HFF-Myc (cell line): ENCODE results near the gene ASNS.

Experiments used
- DNase-seq: peaks from one replicate; pipeline ENCODE4 v3.0.0-alpha.2; 2011; ENCODE audit warnings: low read depth; ENCODE audit errors: extremely low read depth
- H3K4me3 ChIP-seq: replicated peaks from 2 replicates; pipeline ENCODE4 v1.5.1; 2011; ENCODE audit warnings: low read depth, mild to moderate bottlenecking, control low read depth, low read length
- CTCF ChIP-seq: IDR thresholded peaks from 2 replicates; pipeline ENCODE4 v1.5.1; 2012; ENCODE audit warnings: mild to moderate bottlenecking, low read depth, low read length, control low read depth; ENCODE audit errors: missing control alignments

ASNS gene

GRCh38 chr7:97847791-97848190, 24.4 kb downstream of the ASNS start:
- no peak overlapping the region for H3K4me3 ChIP-seq
- TF ChIP-seq CTCF: no peak
- DNase-seq: no peak

GRCh38 chr7:97846945-97847344, 25.3 kb downstream of the ASNS start:
- DNase-seq: no peak
- no peak for TF ChIP-seq CTCF
- no peak overlapping the region for H3K4me3 ChIP-seq

GRCh38 chr7:97845622-97846203, 26.5 kb downstream of the ASNS start:
- H3K4me3 ChIP-seq: no peak overlapping the region
- peak; percentile 19 for TF ChIP-seq CTCF
- DNase-seq: peak; percentile 11

- no peak for TF ChIP-seq CTCF
- H3K4me3 ChIP-seq: no peak overlapping the region
- DNase-seq: no peak
These were observed 28.2 kb downstream of the ASNS start for GRCh38 chr7:97844036-97844435.

GRCh38 chr7:97842772-97843345, 29.3 kb downstream of the ASNS start:
- no peak for TF ChIP-seq CTCF
- no peak overlapping the region for H3K4me3 ChIP-seq
- DNase-seq: no peak

- H3K4me3 ChIP-seq: no peak overlapping the region
- peak; percentile 5 for DNase-seq
- no peak for TF ChIP-seq CTCF
These were observed 30.2 kb downstream of the ASNS start for GRCh38 chr7:97842006-97842405.
